Common myeloid progenitor, CD34-positive (primary cell): ENCODE measurements around the gene PSME2.

Experiments
- CTCF ChIA-PET: fragments of 350-600 bp; sonication (Branson Sonifier 250); formaldehyde crosslinking; loops from one replicate; lab custom pipeline; 2021; ENCODE audit warnings: antibody characterized with exemption; lab: Charles Lee
- POLR2A ChIA-PET: fragments of 350-600 bp; sonication (Branson Sonifier 250); formaldehyde crosslinking; loops from one replicate; lab custom pipeline; 2021; ENCODE audit warnings: antibody characterized with exemption; lab: Charles Lee
- DNase-seq, 3 donors: peaks; one replicate each; pipeline versions ENCODE4 v3.0.0 to v3.0.0-alpha.2; 2013
- H3K27ac ChIP-seq, 2 experiments: 1 replicate in 1 of 2; 2 replicates in 1 of 2; pipeline ENCODE4 v1.7.0; 2013; ENCODE audit warnings: inconsistent platforms in 2 of 2, low read length in 2 of 2, mild to moderate bottlenecking in 2 of 2, low read depth in 1 of 2, moderate library complexity in 1 of 2; ENCODE audit not compliant: severe bottlenecking in 2 of 2, insufficient read depth in 1 of 2, poor library complexity in 1 of 2
- H3K27me3 ChIP-seq, 5 experiments: replicated peaks in 2 of 5; 1 replicate in 3 of 5; 2 replicates in 2 of 5; pipeline versions ENCODE4 v1.6.1 to v1.7.0; 2013; ENCODE audit warnings: low read length in 4 of 5, mild to moderate bottlenecking in 2 of 5, moderate library complexity in 2 of 5, inconsistent platforms in 1 of 5; ENCODE audit not compliant: insufficient read depth in 5 of 5, control insufficient read depth in 4 of 5
- H3K36me3 ChIP-seq, 4 experiments: 1 replicate in 2 of 4; 2 replicates in 2 of 4; pipeline versions ENCODE4 v1.6.1 to v1.7.0; 2013; ENCODE audit warnings: low read length in 3 of 4, control low read depth in 1 of 4, mild to moderate bottlenecking in 1 of 4; ENCODE audit not compliant: control insufficient read depth in 4 of 4, insufficient read depth in 4 of 4
- H3K4me1 ChIP-seq, 4 experiments: 1 replicate in 3 of 4; 2 replicates in 1 of 4; pipeline versions ENCODE4 v1.6.1 to v1.7.1; 2013; ENCODE audit warnings: low read length in 3 of 4, mild to moderate bottlenecking in 3 of 4, control low read depth in 1 of 4, inconsistent platforms in 1 of 4, moderate library complexity in 1 of 4; ENCODE audit not compliant: control insufficient read depth in 4 of 4, insufficient read depth in 4 of 4; ENCODE audit errors: control extremely low read depth in 1 of 4
- H3K4me3 ChIP-seq, 7 experiments: 1 replicate in 4 of 7; 2 replicates in 3 of 7; pipeline versions ENCODE4 v1.5.1 to v1.7.0; 2013; ENCODE audit warnings: mild to moderate bottlenecking in 7 of 7, low read length in 6 of 7, moderate library complexity in 6 of 7, inconsistent platforms in 2 of 7, low read depth in 2 of 7, control low read depth in 1 of 7; ENCODE audit not compliant: insufficient read depth in 4 of 7, control insufficient read depth in 1 of 7; ENCODE audit errors: extremely low read depth in 1 of 7
- H3K9me3 ChIP-seq, 5 experiments: 1 replicate in 4 of 5; 2 replicates in 1 of 5; pipeline versions ENCODE4 v1.6.1 to v1.7.1; 2013; ENCODE audit warnings: low read length in 4 of 5, mild to moderate bottlenecking in 2 of 5, inconsistent platforms in 1 of 5, low read depth in 1 of 5, moderate library complexity in 1 of 5; ENCODE audit not compliant: control insufficient read depth in 4 of 5, insufficient read depth in 2 of 5; ENCODE audit errors: control extremely low read depth in 1 of 5
- WGBS: methylation state at CpG from one replicate; pipeline ENCODE4 v1.1.5; 2013; ENCODE audit not compliant: insufficient coverage; 5-methylcytosine and 5-hydroxymethylcytosine counted together

The PSME2 gene

DNA sequence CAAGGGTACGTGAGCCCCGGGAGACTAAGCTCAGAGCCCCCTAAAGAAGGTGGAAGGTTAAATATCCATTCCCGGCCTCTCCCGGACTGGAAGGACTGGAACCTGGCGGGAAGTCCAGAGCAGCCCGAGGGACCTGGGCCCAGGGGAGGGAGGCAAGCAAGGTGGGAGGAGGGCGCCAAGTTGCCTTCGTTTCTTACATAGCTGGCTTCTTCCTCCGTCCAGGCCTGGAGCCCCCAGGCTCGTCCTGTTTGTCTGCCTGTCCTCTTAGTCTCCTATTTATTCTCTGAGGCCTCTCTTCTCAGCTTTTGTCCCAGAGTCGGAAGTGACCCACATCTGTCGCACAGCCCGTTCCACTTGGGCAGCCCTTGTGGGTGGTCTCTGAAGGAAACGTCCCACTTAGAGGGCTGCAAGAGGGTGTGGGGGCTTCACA lies 51.6 kb downstream of the PSME2 start:
- Histone ChIP-seq H3K9me3 (no peaks in the 10 kb centered on the region), H3K4me3 (peak overlapping the region; percentile 48 to 86 (median 77)), H3K27ac (peak overlapping the region; percentile 80 to 90), H3K27me3 (no peaks in the 10 kb centered on the region), H3K36me3 (peaks cover 0 to 27% (median 13%) of the 10 kb centered on the region in 4 experiments), H3K4me1 (peaks cover 0 to 37% (median 29%) of the 10 kb centered on the region in 4 experiments)
- ChIA-PET POLR2A (interaction anchor here (1.7 to 2.6 kb wide), 3 partner anchors 10 to 19 kb away, joined by 5 to 12 read pairs (median 11); partner anchors contain the start of genes DCAF11 and NRL), CTCF (interaction anchor here (0.7 to 8.7 kb wide), 7 partner anchors 10 to 87 kb away, joined by 3 to 178 read pairs (median 12); partner anchors contain the start of genes CARMIL3, DCAF11, IRF9 and NRL)
- DNase-seq, result peak; percentile 15 to 52 (median 34)
- 3% methylated on average over 11 of the region's 14 CpGs for WGBS

DNA sequence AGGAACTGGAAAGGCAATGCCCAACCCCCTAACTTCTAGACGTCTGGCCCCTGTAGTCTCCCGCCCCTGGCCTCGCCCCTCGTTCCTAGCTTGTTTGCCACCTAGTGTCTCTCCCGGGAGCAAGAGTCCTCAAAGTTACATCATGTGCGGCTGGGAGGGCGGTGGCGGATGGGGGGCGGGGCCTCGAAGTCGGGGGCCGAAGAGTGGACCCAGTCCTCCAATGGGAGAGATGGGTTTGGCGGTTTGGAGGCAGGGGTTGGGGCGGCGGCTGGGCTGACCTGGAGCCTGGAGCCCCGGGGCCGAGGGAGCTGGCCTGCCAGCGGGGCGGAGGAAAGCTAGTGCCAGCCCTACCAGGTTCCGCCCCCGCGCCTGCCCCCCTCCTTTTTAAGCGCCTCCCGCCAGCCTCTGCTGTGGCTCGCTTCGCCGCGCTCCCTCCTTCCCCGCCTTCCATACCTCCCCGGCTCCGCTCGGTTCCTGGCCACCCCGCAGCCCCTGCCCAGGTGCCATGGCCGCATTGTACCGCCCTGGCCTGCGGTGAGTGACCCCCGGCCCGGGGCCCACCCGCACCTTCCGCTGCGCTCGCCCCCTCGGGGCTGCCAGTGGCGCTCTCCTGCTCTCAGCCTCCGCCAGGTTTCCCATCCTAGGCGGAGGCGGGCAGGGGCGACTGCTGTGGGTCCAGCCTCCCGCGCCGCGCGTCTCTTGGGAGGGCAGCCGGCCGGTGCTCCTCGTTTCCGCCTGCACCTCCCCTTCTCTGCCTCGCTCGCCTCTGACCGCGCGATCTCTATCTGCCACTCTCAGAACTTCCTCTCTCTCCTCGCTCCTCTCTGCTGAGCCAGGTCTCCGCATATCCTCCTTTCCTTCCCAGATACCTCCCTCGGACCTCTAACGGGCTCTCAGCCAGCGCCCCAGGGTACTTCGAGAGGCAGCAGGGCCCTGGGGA lies 52.2 kb downstream of the PSME2 start, which contains the start of gene PCK2:
PCK2 (plus strand) TSS at position 411 of the 940 bp plus-strand sequence; CDS start at position 506, 95 bp downstream.
- Histone ChIP-seq H3K27me3 (no peaks in the 10 kb centered on the region), H3K4me1 (peaks cover 0 to 37% (median 29%) of the 10 kb centered on the region in 4 experiments), H3K27ac (peak within 1 kb of the TSS; percentile 80 to 90), H3K4me3 (peak within 1 kb of the TSS; percentile 48 to 86 (median 77)), H3K36me3 (peaks cover 0 to 20% (median 8%) of the 10 kb centered on the region in 4 experiments), H3K9me3 (no peaks in the 10 kb centered on the region)
- WGBS, result under 1% methylated on average over 46 of the region's 68 CpGs
- ChIA-PET CTCF (interaction anchor here (0.7 to 8.7 kb wide), 11 partner anchors 9 to 86 kb away, joined by 3 to 178 read pairs (median 6); partner anchors contain the start of genes CARMIL3, DCAF11, IRF9 and NRL), POLR2A (interaction anchor here (1.2 to 2.6 kb wide), 4 partner anchors 11 to 67 kb away, joined by 5 to 12 read pairs (median 8); partner anchors contain the start of genes DCAF11, IRF9 and NRL)
- DNase-seq, result peak; percentile 79 to 87 (median 84)
